Measurements from ENCODE around the gene NT5DC1.

The NT5DC1 gene

DNA sequence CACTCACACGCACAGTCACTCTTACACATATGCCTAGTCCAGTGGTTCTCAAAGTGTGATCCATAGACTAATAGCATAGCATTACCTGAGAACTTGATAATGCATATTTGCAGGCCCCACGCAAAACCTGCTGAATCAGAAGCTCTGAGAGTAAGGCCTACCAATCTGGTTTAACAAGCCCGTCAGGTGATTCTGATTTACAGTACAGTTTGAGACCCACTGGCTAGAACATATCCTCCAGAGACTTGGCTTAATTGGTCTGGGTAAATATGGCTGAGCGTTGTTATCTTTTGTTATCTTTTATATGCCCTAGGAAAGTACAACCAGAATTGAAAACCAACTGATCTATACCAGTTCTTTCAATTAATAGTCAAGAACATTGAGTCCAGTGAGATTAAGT, 143.6 kb downstream of the NT5DC1 start:
- DNase-seq (ENCODE audit: low spot score): no peak

DNA sequence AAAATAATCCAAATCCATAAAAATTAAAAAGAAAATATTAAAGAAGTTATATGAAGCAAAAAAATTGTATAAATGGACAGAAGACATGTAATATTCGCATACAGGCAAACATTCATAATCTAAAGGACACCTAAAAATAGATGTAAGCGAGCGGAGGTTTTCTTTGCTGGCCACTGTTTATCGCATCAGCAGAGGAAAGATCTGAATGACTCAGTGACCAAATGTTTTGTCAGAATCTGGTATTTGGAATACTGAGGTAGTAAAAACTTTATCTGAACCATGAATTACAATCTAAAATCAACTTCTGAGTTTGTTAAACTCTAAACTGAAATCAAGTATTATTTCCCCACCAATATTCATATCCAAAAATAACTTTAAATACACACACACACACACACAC, 145.4 kb downstream of the NT5DC1 start:
- DNase-seq (ENCODE audit: low spot score): no peak

DNA sequence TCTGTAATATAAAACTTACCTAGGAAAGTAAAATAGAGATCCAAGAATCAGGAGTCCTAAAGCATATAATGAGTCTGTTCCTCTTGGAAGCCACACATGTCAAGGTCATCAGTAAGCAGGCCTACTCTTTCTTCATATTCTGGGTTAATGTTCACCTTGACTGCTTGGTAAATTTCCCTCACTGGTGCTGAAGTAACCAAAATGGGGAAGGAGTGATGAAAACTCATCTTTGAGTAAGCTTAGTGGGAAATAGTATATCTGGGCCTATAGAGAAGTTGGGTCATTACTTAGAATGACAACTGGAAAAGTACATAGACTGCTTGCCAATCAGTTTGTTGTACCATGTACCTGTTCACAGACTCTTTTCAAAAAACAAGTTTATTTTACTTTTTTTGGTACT, 146.6 kb downstream of the NT5DC1 start:
- no peak for DNase-seq (ENCODE audit: low spot score)

DNA sequence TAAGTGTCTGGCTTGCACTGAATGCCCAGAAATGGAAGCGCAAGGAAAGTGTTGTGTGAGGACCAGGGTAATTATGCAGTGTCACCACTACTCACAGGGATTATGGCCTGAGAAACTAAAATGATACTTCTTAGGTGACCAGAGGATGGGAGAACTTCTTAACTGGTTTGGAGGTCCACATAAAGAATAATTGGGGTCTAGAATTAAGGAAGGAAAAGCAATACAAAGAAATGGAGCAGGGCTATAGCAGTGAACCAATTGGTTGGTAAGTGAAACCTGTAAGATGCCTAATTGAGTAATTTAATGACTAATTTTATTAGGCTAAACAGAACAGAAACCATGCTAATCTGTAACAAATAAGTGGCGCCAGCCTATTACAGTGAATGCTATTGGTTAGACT, 147.9 kb downstream of the NT5DC1 start:
- DNase-seq (ENCODE audit: low spot score): no peak

DNA sequence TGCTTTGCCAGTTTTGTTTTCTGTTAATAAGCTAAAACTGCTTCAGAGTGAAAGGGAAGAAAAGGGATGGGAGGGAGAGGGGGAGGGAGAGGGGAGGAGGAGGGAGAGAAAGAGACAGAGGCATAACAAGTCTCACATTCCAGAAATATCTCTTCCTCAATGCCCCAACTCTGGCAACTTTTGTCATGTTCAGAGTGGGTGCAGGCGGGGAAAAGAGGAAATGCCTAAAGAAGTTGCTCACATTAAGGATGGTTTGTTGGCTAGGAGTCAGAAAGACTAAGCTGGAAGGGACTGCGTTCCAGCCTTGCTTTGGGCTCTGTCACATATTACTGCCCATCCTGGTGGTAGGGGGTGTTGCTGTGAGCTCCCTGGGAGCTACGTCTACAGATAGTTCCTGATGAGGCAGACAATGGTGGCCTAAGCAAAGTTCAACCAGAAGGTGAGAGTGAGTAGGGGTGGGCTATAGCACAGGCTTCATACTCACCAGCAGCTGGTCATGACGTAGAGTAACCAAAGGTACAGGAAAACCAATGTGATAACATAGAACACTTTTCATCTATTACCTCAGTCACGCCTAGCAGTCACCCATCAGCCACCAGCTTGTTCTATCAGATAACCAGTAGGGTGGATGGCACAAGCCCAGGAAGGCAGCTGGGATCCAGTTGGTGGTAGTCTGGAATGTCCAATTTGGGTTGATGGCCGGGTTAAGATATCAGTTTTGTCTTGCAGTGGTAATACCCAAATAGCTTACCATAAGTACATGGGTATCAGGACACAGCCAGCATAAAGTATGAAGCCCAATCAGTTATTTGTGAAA, 151.1 kb downstream of the NT5DC1 start:
- DNase-seq (ENCODE audit: low spot score): no peak

DNA sequence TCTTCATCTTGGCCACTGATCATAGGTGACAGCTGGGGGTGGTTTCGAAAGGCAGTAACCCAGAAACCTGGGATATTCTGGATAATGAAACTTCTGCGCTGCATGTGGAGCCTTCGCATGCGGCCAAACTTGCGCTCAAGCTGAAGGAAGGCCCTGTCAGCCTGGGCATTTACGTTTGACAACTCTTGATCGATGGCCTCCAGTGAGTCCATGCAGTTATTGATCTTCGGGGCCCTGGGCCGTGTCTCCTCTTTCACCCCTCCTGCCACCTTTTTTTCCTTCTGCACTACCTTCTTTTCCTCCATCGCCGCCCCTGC, 152.5 kb downstream of the NT5DC1 start:
- no peak for DNase-seq (ENCODE audit: low spot score)

DNA sequence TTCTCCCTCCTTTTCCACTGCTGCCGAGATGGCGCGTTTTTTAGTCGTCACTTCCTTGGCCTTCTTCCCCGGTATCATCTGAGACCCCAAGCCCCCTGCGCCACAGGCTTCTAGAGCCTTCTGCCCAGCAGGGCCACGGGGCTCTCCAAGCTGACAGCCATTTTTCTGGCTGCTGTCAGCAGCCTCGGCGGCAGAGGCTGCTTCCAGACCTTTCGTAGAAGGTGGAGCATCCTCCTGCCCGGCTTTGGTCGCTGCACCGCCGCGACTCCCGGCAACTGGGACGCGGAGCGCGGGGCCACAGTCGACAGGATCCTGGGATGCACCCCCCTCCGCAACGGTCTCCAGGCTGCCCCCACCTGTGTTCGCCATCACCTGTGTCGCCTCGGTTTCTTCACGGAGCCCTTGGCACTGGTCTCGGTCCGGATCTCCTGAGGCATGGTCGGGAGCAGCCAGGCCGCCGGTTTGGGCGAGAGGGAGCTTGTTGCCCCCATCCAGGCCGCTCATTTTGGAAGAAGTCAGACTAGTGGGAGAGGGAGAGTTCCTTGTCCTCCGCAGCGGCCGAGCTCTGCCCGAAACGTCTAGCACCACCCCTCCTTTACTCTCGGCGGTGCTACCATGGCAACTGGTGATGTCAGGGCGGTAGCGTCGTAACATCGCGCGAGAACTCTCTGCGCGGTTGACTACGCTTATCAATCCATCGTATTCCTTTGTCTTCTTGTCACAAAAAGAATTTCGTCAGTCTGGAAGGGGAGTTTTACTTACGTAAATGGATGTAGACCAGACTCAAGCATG, 153.0 kb downstream of the NT5DC1 start, which contains the start of gene TSPYL4:
TSS of gene TSPYL4 (minus strand) at position 571 of the 792 bp plus-strand sequence. CDS start at position 504, 67 bp downstream.
- DNase-seq (ENCODE audit: low spot score): peak; percentile 89

DNA sequence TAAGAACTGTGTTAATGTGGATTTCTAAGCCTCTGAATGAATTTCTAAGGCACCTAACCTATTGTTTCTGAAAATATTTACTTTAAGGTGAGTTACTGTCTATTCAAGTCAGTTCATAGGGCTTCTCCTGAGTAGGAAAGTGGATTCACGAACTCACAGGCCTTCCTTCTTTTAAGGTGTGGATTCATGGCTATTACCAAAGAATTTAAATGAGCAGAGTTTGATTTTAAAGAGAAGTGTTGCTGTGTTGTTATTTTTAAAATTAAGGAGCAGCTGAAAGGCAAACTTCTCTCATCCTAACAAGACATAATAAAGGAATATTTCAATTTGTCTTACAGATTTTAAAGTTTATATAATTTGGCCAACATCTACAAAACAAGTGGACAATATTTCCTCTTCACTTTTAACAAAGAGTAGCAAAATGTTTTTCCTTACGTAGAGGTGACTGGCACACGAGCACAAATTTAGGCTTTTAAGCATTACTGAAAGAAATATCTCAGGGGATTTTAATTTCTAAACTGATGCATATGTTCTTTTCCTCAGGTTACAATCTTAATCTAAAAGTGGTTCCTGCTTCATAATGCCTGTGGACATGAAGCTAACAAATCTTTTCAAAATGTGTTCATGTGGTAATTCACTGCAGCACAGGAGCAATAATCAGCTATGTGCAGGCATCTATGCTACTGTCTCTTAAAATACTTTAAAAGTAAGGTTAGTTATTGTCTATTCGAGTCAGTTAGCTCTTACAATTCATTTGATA, 153.8 kb downstream of the NT5DC1 start:
- DNase-seq (ENCODE audit: low spot score): no peak

DNA sequence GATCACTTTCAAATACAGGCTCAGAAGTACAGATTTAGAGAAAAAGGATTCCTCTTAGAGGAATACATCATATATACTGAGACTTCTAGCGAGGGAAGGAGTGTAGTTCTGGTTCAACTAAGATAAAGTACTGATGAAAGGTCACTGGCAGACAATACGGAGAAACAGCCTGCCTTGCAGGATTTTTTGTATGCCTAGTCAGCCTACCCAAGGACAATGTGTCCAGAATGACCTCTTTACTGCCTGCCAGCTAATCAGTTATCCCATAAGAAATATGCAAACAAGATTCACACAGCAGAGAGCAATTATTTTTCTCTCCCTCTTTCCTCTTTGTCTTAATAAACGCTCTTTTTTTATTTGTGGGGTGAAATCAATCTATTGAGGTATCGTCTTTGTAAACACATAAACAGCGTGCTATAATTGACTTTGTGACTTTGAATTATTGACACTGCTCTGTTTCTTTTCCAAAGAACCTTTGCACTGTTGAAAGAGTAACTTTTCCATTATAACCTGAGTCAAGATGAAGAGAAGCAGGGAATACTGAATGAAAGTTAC, 154.7 kb downstream of the NT5DC1 start:
- DNase-seq (ENCODE audit: low spot score): no peak

DNA sequence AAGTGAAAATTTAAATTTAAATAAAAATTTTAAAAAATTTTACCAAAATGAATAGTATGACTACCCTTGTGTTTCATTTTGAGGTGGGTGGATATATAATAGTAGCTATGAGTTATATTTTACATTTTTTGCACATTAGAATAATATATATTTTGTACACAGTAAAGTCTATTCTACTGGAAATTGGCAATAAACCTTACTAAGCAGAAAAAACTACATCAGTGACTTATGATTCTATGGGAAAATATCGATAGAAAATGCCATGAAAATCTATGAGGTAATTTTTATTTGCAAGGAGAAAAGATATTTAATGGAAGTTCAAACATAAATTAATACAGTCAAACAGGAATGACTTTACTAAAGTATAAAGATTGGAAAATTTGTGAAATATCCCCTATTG, 156.0 kb downstream of the NT5DC1 start:
- no peak for DNase-seq (ENCODE audit: low spot score)

DNA sequence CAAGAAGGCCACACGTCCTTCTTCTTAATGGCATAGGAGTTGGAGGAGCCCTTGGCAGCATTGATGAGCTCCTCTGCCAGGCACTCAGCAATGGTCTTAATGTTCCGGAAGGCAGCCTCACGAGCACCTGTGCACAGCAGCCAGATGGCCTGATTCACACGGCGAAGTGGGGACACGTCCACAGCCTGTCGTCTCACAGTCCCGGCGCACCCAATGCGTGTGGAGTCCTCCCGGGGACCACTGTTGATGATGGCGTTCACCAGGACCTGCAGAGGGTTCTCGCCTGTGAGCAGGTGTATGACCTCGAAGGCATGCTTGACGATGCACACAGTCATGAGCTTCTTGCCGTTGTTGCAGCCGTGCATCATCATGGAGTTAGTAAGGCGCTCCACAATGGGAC, 157.9 kb downstream of the NT5DC1 start:
- no peak for DNase-seq (ENCODE audit: low spot score)

DNA sequence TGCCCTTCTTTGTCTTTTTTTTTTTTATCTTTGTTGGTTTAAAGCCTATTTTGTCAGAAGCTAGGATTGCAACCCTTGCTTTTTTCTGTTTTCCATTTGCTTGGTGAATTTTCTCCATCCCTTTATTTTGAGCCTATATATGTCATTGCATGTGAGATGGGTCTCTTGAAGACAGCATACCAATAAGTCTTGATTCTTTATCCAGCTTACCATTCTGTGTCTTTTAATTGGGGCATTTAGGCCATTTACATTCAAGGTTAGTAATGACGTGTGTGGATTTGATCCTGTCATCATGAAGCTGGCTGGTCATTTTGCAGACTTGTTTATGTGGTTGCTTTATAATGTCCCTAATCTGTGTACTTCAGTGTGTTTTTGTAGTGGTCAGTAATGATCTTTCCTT, 162.7 kb downstream of the NT5DC1 start:
- DNase-seq (ENCODE audit: low spot score): no peak

DNA sequence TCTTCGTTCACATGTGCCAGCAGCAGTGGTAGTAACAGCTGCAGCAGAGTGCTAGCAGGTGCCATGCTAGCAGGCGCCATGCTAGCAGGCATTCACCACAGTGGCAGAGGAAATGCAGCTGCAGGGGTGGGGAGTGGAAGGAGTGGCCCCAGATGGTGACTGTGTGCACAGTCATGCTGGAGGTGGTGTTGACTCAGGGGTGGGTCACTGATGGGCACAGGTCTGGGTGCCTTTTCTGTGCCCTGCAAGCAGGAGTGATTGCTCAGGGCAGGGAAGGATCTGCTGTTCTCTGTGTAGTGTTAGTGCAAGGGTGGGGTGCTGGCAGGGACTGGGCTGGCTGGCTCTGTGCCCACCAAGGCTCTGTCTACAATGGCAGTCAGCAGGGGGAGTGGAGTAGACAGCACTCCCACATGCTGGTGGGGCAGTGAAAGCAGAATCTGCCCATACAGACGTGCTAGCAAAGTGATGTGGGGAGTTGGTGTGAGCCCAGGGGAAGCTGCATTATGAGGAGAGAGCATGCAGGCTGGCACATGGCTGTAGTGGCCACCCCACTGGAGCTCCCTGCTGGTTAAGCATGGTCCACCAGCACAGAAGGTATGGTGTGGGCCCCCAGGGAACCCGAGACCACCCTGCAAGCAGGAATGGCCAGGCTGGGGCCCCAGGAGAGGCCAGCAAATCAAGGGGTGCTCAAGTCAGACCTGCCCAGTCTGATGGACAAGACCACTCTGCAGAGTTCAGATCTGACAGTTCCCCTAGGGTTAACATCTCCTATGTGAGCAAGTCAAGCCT, 164.6 kb downstream of the NT5DC1 start:
- DNase-seq (ENCODE audit: low spot score): peak; percentile 43

DNA sequence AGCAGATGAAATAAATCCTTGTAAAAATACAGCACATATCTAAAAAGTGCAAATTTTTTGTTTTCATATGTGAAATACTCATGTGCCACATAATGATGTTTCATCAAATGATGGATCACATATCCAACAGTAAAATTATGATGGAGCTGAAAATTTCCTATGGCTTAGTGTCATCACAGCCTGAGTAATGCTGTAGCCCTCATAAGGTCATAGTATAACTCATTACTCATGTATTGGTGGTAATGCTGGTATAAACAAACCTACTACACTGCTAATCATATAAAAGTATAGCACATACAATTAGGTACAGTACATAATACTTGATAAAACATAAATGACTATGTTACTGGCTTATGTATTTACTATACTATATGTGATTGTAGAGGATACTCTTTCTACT, 166.2 kb downstream of the NT5DC1 start:
- no peak for DNase-seq (ENCODE audit: low spot score)

DNA sequence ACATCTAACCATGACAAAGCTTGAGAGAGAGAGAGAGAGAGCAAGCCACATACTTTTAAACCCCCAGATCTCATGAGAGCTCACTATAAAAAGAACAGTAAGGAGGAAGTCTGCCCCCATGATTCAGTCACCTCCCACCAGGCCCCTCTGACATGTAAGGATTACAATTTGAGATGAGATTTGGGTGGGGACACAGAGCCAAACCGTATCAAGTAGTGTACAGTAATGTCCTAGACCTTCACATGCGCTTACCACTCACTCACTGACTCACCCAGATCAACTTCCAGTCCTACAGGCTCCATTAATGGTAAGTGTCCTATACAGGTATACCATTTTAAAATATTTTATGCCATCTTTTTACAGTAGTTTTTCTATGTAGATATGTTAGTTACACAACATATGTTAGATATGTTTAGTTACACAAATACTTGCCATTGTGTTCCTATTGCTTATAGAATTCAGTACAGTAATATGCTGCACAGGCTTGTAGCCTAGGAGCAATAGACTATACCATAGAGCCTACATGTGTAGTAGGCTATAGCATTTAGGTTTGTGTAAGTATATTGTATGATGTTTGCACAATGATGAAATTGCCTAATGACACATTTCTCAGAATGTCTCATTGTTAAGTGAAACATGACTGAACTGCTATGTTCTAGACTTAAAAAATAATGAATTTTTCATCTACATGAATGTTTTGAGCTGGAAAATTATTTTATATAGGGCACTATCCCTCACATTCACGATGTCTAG, 167.4 kb downstream of the NT5DC1 start:
- no peak for DNase-seq (ENCODE audit: low spot score)

DNA sequence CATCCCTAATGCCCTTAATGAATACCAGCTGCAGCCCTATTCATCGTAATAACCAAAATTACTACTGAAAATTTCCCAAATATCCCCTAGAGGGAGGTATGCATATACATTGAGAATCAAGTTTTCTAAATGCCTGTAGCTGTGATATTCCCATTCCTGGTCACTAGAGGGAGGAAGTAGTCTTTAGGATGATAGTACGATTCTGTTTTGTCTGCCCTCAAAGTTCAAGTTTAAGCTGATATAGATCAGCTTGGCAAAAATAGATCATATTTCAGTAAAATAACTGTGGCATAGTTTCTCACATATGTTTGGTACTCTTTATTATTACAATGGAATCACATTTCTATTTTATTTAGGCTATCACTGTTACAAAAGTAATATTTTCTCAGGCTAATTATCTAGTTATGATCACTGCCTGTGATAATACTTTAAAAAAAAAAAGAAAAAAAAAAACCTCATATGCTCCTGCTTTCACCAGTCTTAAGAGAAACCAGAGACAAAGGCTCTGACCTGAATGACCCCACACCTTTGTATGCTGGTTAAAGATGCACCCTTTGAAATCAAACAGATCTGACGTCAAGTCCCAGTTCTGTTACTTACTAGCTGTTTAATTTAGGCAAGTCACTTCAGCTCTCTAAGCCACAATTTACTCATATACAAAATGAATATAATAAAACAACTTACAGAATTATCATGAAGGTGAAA, 168.1 kb downstream of the NT5DC1 start:
- peak; percentile 85 for DNase-seq (ENCODE audit: low spot score)

DNA sequence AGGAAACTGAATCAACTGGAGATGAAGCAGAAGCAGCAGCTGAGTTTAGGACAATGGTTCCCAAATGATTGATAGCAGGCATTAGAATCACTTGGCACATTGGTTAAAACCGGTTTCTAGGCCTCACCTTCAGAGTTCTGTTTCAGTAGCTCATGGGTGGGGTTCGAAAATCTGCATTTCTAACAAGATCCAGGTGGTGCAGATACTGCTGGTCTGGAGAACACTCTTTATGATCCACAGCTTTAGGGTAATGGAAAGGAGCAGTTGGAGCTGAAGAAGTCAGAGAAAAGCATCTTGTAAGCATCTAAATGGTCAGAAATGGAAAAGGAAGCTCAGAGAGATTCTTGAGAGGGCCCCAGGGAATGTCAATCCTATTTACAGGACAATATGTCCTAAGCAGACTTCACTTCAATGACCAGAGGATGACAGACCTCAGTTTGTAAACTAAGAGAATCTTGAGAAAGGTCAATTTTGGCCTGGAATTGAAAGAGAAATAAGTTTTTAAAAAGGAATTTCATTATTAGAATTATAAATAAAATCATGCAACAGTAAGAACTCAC, 170.6 kb downstream of the NT5DC1 start:
- no peak for DNase-seq (ENCODE audit: low spot score)

DNA sequence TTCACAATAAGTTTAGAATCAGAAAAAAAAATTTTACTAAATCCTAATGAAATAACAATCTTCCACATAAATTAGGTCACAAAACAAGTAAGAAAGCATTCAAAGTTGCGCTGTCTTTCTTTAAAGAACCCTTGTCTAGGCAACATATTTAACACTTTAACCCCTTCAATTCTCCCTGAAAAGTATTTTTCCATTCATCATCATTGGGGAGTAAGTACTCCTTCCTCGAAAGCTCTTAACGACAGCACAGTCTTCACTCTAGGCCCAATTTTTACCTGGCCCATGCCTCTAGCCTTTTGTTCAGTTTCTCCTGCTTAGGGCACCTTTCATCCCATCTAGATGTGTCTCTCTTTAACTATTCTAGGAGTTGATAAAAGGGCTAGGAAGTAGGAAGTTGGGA, 176.5 kb downstream of the NT5DC1 start:
- DNase-seq (ENCODE audit: low spot score): no peak

DNA sequence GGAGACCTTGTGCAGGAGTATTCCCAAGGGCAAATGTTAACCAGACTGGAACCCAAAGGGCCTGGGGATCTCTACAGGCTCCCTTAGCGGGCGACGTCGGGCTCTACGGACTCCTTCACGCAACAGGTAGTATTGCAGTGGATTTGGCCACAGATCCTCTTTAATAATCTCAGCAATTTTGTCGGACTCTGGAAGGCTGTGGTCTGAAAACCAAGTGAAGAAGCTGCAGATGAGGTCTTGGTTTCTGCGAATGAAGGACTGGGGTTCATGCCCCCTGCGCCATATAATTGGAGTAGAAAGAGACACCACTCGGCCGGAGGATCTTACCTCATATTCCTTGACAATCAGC, 177.8 kb downstream of the NT5DC1 start:
- no peak for DNase-seq (ENCODE audit: low spot score)

DNA sequence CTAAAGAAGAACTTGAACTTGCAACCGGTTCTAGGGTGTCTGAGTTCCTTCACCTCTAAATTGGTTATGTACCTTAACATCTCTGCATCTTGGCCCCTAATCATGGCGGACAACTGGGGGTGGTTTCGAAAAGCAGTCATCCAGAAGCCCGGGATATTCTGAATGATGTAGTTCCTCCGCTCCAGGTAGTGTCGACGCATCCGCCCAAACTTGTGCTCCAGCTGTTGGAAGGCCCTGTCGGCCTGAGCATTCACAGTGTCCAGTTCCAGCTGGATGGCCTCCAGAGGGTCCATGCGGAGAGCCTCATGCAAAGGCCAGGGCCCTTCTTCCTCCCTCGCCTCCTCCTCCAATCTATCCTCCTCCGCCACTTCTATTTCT, 178.2 kb downstream of the NT5DC1 start:
- no peak for DNase-seq (ENCODE audit: low spot score)

All from hematopoietic multipotent progenitor cell treated with erythropoietin and hydrocortisone succinate and interleukin-3 and kit ligand, for 17 days (in vitro differentiated cells).